ENCODE measurements around the gene SEC22C.

SEC22C gene

GRCh38 chr3:42498791-42499477 is 82.8 kb downstream of the SEC22C start:
- DNase-seq (ENCODE audit: low read depth in 2 of 3, low spot score in 1 of 3), result no peak

GRCh38 chr3:42498034-42498433 is 83.7 kb downstream of the SEC22C start:
- no peak for DNase-seq (ENCODE audit: low read depth in 2 of 3, low spot score in 1 of 3)
